CD1c-positive myeloid dendritic cell (primary cell): ENCODE results near the gene ZNF629.

ENCODE experiments used
- DNase-seq: peaks from one replicate; pipeline ENCODE4 v3.0.0-alpha.2; 2016; ENCODE audit errors: extremely low spot score

ZNF629 gene

GRCh38 chr16:30767767-30768465 lies 19.1 kb downstream of the ZNF629 start:
- DNase-seq = no peak

- DNase-seq = no peak
Observed at GRCh38 chr16:30766933-30767284, 20.1 kb downstream of the ZNF629 start.

- no peak for DNase-seq
Observed at GRCh38 chr16:30766206-30766932, 20.6 kb downstream of the ZNF629 start.

GRCh38 chr16:30764816-30765465 lies 22.1 kb downstream of the ZNF629 start:
- DNase-seq = no peak

- DNase-seq = no peak
Observed at GRCh38 chr16:30764086-30764485, 22.9 kb downstream of the ZNF629 start.

GRCh38 chr16:30762991-30763725 lies 23.8 kb downstream of the ZNF629 start:
- no peak for DNase-seq

- DNase-seq = peak; percentile 97
Observed at GRCh38 chr16:30761928-30762902, 24.8 kb downstream of the ZNF629 start, which contains the start of the genes CFAP119 and RNF40. CFAP119 (minus strand) TSS chr16:30762062; CDS start chr16:30761748, 314 bp downstream. RNF40 (plus strand) TSS chr16:30762322; CDS start chr16:30762546, 224 bp downstream.

- DNase-seq = no peak
Observed at GRCh38 chr16:30761427-30761927, 25.5 kb downstream of the ZNF629 start.

GRCh38 chr16:30760577-30761426 lies 26.2 kb downstream of the ZNF629 start:
- no peak for DNase-seq

GRCh38 chr16:30760001-30760559 lies 26.9 kb downstream of the ZNF629 start:
- DNase-seq = peak; percentile 30

- peak; percentile 48 for DNase-seq
Observed at GRCh38 chr16:30758988-30759491, 28.0 kb downstream of the ZNF629 start.

GRCh38 chr16:30757316-30757715 lies 29.7 kb downstream of the ZNF629 start:
- DNase-seq = no peak

- DNase-seq = no peak
Observed at GRCh38 chr16:30756781-30757100, 30.3 kb downstream of the ZNF629 start.

- no peak for DNase-seq
Observed at GRCh38 chr16:30755955-30756780, 30.8 kb downstream of the ZNF629 start.

GRCh38 chr16:30753596-30753995 lies 33.4 kb downstream of the ZNF629 start:
- DNase-seq = no peak

GRCh38 chr16:30750876-30751465 lies 36.0 kb downstream of the ZNF629 start:
- no peak for DNase-seq

- DNase-seq = no peak
Observed at GRCh38 chr16:30750201-30750600, 36.8 kb downstream of the ZNF629 start.
